IgD-negative memory B cell (primary cell): ENCODE measurements around the gene WWOX. TPM values are rescaled to one million over a fixed set of nuclear protein-coding genes. Genes with fewer than 3 reads are reported as not detected.

Experiments used
- H3K27ac Mint-ChIP-seq, 3 donors: one replicate each; pipeline ENCODE4 v1.8.0; 2020 to 2022; ENCODE audit warnings: mild to moderate bottlenecking in 3 of 3, mixed read lengths in 3 of 3, moderate library complexity in 1 of 3
- H3K27me3 Mint-ChIP-seq: one replicate; pipeline ENCODE4 v1.8.0; 2021; ENCODE audit warnings: mixed read lengths
- H3K36me3 Mint-ChIP-seq: one replicate; pipeline ENCODE4 v1.8.0; 2020; ENCODE audit warnings: mild to moderate bottlenecking, mixed read lengths
- H3K4me1 Mint-ChIP-seq, 3 donors: one replicate each; pipeline ENCODE4 v1.8.0; 2020 to 2022; ENCODE audit warnings: mixed read lengths in 3 of 3, mild to moderate bottlenecking in 1 of 3
- H3K4me3 Mint-ChIP-seq, 4 donors: one replicate each; pipeline ENCODE4 v1.8.0; 2020 to 2022; ENCODE audit warnings: mild to moderate bottlenecking in 4 of 4, mixed read lengths in 4 of 4, moderate library complexity in 3 of 4
- H3K9me3 Mint-ChIP-seq, 3 donors: one replicate each; pipeline ENCODE4 v1.8.0; 2020 to 2021; ENCODE audit warnings: mixed read lengths in 3 of 3, mild to moderate bottlenecking in 1 of 3
- polyA plus RNA-seq: library from polyadenylated mRNA; unstranded; fragments of 300-500 nt; fragmentation: Illumina TruSeq; gene quantifications from one replicate; pipeline ENCODE4 v1.2.3, GENCODE V29; 2021

WWOX gene
- polyA plus RNA-seq, 1 donor from 2014 or later: 12.2 TPM

DNA sequence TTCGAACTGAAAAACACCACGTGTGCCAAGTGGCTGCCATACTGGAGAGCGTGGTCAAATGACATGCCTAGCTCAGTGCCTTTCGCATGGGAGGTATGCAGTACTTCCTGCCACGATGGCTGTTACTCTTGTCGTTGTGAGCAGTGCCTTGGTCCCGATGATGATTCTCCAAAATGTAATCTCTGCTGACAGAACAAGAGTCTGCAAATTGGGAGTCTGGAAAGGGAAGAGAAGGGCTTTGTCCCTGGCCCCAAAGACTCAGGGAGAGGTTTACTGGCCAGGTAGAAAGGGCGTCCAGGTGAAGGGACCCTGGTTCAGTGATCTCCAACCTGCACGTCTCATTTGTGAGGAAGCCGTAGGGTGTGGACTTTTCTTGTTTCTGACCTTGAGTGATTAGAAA is 336.6 kb downstream of the WWOX start:
- no peaks in the 10 kb centered on the region for H3K4me1 Mint-ChIP-seq
- no peak overlapping the region for H3K27ac Mint-ChIP-seq
- H3K27me3 Mint-ChIP-seq: no peaks in the 10 kb centered on the region

DNA sequence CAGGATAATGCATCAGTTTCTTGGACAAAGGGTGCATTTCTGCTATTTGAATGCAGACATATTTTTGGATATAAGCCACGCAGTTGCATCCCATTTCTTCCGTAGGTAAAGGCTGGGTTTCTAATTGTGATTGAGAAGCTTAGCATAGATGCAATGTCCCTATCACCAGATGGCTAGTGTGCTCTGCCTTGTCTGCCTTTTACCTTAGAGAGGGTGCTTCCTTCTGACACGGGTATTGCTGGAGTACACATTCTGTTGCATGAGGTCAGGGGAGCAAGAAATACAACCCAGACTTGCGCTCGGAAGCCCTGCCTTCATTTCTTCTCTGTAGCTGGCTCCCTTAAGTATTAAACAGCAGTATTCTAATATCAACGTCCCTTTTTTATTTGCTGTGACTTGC is 337.4 kb downstream of the WWOX start:
- Mint-ChIP-seq H3K27ac (no peak overlapping the region), H3K9me3 (no peaks in the 10 kb centered on the region), H3K27me3 (no peaks in the 10 kb centered on the region), H3K4me1 (no peaks in the 10 kb centered on the region), H3K4me3 (no peak overlapping the region), H3K36me3 (peaks cover 16% of the 10 kb centered on the region)

More for the DNA sequence above, 336.6 kb downstream of the WWOX start:
- Mint-ChIP-seq H3K9me3 (no peaks in the 10 kb centered on the region), H3K36me3 (peaks cover 16% of the 10 kb centered on the region), H3K4me3 (no peak overlapping the region)

DNA sequence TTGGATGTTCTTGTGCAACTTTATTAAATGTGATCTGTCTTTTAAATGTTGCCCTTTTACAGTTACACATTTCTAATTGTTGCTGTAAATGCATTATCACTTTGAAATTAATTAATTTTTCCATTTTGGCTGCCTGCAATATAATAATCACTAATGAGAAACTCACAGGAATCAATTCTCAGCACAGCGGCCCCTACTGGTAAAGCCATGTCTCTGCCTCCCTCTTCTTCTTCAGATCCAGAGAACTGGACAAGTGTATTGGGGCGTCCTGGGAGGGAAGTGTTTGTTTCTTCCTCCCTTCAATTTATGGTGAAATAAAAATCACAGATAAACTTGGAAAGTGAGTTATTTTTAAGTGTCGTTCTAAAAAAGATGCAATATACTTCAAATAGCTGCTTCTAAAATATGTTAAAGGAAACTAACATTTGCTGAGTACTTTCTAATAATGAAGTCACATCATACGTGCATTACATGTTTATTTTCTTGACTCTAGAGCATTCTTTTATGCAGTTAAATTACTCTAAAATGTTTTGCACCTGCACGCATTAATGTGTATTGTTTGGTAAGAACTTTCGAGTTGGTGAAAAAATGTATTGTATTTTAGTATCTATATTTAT is 338.0 kb downstream of the WWOX start:
- H3K4me1 Mint-ChIP-seq: no peaks in the 10 kb centered on the region
- no peak overlapping the region for H3K4me3 Mint-ChIP-seq
- no peaks in the 10 kb centered on the region for H3K27me3 Mint-ChIP-seq
- peak overlapping the region in 1 of 3 donors; percentile 65 for H3K27ac Mint-ChIP-seq
- no peaks in the 10 kb centered on the region for H3K9me3 Mint-ChIP-seq
- peaks cover 16% of the 10 kb centered on the region for H3K36me3 Mint-ChIP-seq

DNA sequence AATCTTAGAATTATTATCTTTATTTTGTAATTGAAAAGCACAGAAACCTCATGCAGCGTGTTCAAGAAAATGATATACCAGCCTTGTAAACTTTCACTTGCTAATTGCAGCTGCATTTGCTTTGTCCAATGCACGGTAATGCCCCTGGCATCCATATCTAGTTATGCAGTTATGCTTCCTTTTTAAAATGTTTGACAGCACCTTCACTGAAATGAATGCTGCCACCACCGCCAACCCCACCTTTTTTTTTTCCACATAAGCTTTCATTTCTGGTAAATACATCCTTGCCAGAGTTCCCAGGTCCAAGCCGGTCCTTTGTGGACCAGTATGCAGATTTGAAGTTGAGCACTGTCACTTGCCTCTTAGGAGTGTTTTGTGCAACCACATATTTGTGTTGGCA is 338.8 kb downstream of the WWOX start:
- peaks cover 8% of the 10 kb centered on the region for H3K36me3 Mint-ChIP-seq
- H3K9me3 Mint-ChIP-seq: no peaks in the 10 kb centered on the region
- no peak overlapping the region for H3K27ac Mint-ChIP-seq
- H3K27me3 Mint-ChIP-seq: no peaks in the 10 kb centered on the region
- H3K4me3 Mint-ChIP-seq: no peak overlapping the region
- no peaks in the 10 kb centered on the region for H3K4me1 Mint-ChIP-seq

DNA sequence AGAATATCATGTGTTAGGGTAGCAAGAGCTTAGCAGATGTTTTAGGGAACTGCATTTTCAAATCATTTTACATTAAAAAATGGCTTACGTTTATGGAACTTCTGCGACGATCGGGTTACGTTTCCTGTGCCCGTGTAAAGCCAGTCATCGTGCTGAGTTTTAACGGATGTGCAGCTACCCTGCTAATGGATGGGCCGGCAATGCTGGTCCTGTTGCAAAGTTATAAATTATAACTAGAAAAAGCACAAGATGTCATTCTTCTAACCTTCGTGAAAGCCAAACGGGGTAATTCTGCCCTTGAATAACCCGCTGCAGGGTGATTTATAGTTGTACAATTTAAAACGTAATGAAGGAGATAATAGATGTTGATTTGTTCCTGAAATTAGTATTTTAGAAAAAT is 339.2 kb downstream of the WWOX start:
- Mint-ChIP-seq H3K27ac (no peak overlapping the region), H3K9me3 (no peaks in the 10 kb centered on the region), H3K4me1 (no peaks in the 10 kb centered on the region), H3K27me3 (no peaks in the 10 kb centered on the region), H3K36me3 (peaks cover 5% of the 10 kb centered on the region), H3K4me3 (no peak overlapping the region)

DNA sequence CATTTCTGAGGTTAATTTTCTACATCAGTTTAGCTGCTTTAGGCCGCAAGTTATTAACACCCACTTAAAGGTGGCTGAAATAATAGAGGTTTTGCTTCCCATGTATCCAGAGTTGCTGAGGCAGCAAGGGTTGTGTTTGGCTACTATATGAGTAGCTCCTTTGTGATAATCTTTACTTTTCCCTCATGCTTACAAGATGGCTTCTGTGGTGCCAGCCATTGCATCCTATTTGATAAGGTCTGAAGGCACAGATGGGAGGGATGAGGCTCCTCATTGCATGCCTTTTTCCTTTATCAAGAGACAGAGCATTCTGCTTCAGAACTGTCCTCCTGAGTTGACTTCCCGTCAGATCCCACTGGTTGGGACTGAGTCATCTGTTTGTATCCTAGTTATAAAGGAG is 340.2 kb downstream of the WWOX start:
- Mint-ChIP-seq H3K27me3 (no peaks in the 10 kb centered on the region), H3K36me3 (peaks cover 4% of the 10 kb centered on the region), H3K4me3 (no peak overlapping the region), H3K4me1 (no peaks in the 10 kb centered on the region), H3K9me3 (no peaks in the 10 kb centered on the region), H3K27ac (no peak overlapping the region)

DNA sequence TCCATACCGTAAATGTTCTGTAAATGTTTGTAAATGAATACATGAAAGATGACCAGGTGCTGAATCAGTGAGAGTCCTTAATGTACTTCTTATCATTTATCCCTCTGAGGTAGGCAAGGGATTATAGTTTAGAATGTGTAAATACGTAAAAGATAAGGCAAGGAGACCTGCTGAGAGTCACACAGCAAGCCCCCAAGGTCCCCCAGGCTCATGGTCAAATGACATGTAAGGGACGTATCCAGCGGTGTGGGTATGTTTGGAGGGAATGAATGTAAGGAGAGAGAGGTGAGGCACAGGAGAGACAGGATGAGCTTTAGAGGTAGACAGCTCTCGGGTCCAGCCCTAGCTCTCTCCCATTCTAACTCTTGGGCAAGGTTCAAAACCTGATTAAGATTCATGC is 341.8 kb downstream of the WWOX start:
- Mint-ChIP-seq H3K4me3 (no peak overlapping the region), H3K9me3 (peaks cover 0 to 2% (median 0%) of the 10 kb centered on the region in 3 donors), H3K27me3 (no peaks in the 10 kb centered on the region), H3K36me3 (peaks cover 3% of the 10 kb centered on the region), H3K4me1 (no peaks in the 10 kb centered on the region), H3K27ac (no peak overlapping the region)

DNA sequence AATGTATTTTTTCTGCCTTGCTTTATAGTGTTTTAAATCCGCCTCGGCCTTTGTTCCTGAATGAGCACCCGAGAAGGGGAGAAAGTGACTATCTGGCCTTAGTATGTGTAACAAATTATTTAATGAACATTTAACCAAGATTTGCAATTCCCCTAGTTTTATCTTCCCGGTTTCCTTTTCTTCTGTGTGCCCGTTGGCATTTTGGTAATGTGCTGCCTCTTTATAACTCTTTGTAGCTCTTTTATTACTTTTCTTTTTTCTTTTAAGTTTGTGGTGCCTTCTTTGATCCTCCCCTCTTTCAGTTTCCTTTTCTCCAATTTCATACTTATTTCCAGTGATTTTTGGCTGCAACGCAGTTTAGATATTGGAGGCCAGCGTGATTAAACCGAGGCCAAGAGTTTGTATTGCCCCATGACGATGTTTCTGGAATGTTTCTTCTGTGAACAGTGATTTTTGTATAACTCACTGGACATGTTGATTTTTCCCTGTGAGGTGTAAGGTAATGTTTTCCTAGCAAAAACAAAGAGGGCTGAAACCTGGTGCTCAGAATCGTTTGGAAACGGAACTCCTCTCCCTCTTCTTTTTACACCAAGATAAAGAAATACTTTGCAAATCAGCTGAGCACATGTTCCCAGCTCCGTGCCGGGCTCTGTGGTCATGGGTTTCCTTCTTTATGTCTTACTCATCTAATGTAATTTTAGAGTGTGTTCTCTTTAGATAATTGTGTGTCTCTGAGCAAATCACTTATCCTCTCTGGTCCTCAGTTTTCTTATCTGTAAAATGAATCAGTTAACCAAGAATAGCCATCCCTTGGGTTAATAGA is 344.3 kb downstream of the WWOX start:
- H3K4me1 Mint-ChIP-seq: no peaks in the 10 kb centered on the region
- H3K4me3 Mint-ChIP-seq: no peak overlapping the region
- peaks cover 3% of the 10 kb centered on the region for H3K36me3 Mint-ChIP-seq
- no peak overlapping the region for H3K27ac Mint-ChIP-seq
- peaks cover 0 to 2% (median 0%) of the 10 kb centered on the region in 3 donors for H3K9me3 Mint-ChIP-seq
- H3K27me3 Mint-ChIP-seq: no peaks in the 10 kb centered on the region

GRCh38 chr16:78445818-78446217 is 346.4 kb downstream of the WWOX start:
- no peaks in the 10 kb centered on the region for H3K4me1 Mint-ChIP-seq
- H3K4me3 Mint-ChIP-seq: no peak overlapping the region
- peaks cover 0 to 2% (median 0%) of the 10 kb centered on the region in 3 donors for H3K9me3 Mint-ChIP-seq
- H3K36me3 Mint-ChIP-seq: no peaks in the 10 kb centered on the region
- H3K27ac Mint-ChIP-seq: no peak overlapping the region
- H3K27me3 Mint-ChIP-seq: no peaks in the 10 kb centered on the region

- Mint-ChIP-seq H3K27ac (no peak overlapping the region), H3K27me3 (no peaks in the 10 kb centered on the region), H3K4me3 (no peak overlapping the region), H3K4me1 (no peaks in the 10 kb centered on the region), H3K36me3 (no peaks in the 10 kb centered on the region), H3K9me3 (peaks cover 0 to 2% (median 0%) of the 10 kb centered on the region in 3 donors)
Measured at GRCh38 chr16:78446486-78446885, 347.0 kb downstream of the WWOX start.

DNA sequence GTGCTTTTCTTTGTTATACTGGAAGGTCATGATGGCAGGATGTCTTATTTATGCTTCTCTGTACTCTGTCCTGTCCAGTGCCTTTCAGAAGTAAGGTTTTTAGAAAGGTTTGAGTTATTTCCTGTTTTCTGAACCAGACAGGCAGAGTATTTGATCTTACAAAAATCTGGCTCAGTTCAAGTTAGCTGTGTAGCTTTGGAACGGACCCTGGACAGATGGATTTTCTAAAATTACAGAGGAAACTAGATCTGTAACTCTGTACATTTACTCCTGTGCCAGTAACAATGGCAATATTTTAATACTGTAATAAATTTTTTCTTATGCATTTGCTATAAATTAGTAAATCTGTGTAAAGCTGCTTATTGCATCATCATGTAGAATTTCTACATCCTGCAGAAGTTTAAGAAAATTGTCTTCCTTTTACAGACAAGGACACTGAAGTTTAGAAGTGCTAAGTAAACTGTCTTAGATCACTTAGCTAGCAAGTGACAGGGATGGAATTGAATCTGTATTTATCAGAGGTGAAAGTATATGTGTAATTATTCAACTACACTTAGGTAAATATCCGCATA is 347.6 kb downstream of the WWOX start:
- Mint-ChIP-seq H3K27me3 (no peaks in the 10 kb centered on the region), H3K36me3 (no peaks in the 10 kb centered on the region), H3K9me3 (peaks cover 0 to 2% (median 0%) of the 10 kb centered on the region in 3 donors), H3K4me1 (no peaks in the 10 kb centered on the region), H3K4me3 (no peak overlapping the region), H3K27ac (no peak overlapping the region)

DNA sequence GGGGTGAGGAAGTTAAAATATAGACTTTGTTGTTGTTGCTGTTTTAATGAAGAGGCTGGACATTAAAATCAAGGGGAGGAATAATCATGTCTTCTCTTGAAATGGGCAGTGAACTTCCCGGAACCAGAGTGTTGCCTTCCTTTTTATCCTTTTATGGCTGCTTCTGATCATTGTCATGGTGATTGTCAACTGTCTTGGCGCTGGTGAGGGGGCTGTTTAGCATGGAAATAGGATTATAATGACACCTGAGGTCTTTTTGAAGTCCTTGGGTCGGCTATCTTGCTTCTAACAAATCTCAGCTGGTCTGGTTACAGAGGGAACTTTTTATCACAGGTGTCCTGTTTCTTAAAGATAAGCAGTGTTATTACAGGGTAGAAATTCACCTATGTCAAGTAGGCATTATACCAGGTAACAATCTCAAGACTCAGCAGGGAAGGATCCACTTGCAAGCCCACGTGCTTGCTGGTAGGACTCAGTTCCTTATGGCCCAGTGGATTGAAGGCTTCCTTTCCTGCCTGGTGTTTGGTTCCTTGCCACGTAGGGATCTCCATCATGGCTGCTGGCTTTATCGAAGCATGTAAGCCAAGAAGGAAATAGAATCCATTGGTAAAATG is 349.3 kb downstream of the WWOX start:
- peaks cover 0 to 2% (median 0%) of the 10 kb centered on the region in 3 donors for H3K9me3 Mint-ChIP-seq

GRCh38 chr16:78450255-78450654 is 350.8 kb downstream of the WWOX start:
- no peaks in the 10 kb centered on the region for H3K4me1 Mint-ChIP-seq
- H3K27ac Mint-ChIP-seq: peak overlapping the region in 1 of 3 donors; percentile 19
- no peak overlapping the region for H3K4me3 Mint-ChIP-seq
- peaks cover 0 to under 1% (median 0%) of the 10 kb centered on the region in 3 donors for H3K9me3 Mint-ChIP-seq
- no peaks in the 10 kb centered on the region for H3K27me3 Mint-ChIP-seq
- H3K36me3 Mint-ChIP-seq: no peaks in the 10 kb centered on the region

More for the DNA sequence above, 349.3 kb downstream of the WWOX start:
- no peak overlapping the region for H3K27ac Mint-ChIP-seq
- no peaks in the 10 kb centered on the region for H3K27me3 Mint-ChIP-seq
- H3K4me1 Mint-ChIP-seq: no peaks in the 10 kb centered on the region
- H3K4me3 Mint-ChIP-seq: no peak overlapping the region
- H3K36me3 Mint-ChIP-seq: no peaks in the 10 kb centered on the region

DNA sequence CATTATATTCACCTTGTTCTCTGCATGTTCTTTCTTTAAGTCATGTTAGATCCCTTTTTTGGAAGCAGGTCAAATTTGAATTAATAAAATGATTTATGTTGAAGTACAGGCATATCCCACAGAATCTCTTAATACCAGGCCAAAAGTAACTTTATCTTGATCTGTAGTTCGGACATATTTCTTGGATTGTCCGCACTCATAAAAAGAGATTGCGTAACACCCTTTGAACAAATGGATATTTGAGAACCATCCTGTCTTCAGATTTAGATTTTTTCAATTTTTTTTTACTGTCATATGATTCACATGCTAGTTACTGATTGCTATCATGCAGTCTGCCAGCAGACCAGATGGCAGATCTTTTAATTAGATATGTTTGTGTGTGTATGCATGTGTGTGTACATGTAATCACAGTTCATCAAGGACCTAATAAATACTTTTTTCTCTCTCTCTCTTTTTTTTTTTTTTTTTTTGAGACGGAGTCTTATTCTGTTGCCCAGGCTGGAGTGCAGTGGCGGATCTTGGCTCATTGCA is 352.6 kb downstream of the WWOX start:
- Mint-ChIP-seq H3K4me3 (no peak overlapping the region), H3K9me3 (no peaks in the 10 kb centered on the region), H3K27ac (no peak overlapping the region), H3K4me1 (no peaks in the 10 kb centered on the region), H3K27me3 (no peaks in the 10 kb centered on the region), H3K36me3 (peaks cover 4% of the 10 kb centered on the region)

DNA sequence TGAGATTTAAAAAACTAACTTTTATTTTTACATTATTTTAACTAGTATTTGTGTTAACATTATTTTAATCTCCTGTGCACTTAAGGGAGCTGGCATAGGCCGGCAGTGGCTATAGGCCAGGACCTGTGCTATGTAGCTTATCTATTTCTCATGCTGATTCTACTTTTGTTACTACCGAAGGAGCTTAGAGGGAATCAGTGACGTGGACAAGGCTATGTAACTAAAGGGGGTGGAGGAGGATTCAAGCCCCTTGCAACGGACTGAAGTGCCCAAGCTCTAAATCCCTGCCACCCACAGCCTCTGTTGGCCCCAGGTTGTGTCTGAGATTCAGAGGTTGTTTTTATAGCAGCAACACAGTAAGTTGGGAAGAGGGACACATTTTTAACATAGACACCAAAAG is 356.4 kb downstream of the WWOX start:
- Mint-ChIP-seq H3K27me3 (no peaks in the 10 kb centered on the region), H3K4me1 (no peaks in the 10 kb centered on the region), H3K4me3 (no peak overlapping the region), H3K9me3 (no peaks in the 10 kb centered on the region), H3K27ac (no peak overlapping the region), H3K36me3 (peaks cover 8% of the 10 kb centered on the region)
